Suprapubic skin (tissue), 4 donors: ENCODE data around the gene NET1. TPM values are rescaled to one million over a fixed set of nuclear protein-coding genes. Genes with fewer than 3 reads are reported as not detected.
"Not testable (repeated sequence)": the region's sequence is repeated elsewhere in the genome, so short reads cannot be mapped to it uniquely, and the experiment has no call there.

Experiments used
- DNase-seq, 2 donors: peaks; one replicate each; pipeline ENCODE4 v3.0.0-alpha.2; 2019; ENCODE audit warnings: low spot score in 2 of 2
- H3K27ac ChIP-seq: fragments of 200-600 bp; sonication (generic); one replicate; pipeline ENCODE4 v1.5.1; 2019
- H3K27me3 ChIP-seq: fragments of 200-600 bp; sonication (generic); one replicate; pipeline ENCODE4 v1.5.1; 2019
- H3K36me3 ChIP-seq: fragments of 200-600 bp; sonication (generic); one replicate; pipeline ENCODE4 v1.5.1; 2019
- H3K4me1 ChIP-seq: fragments of 200-600 bp; sonication (generic); one replicate; pipeline ENCODE4 v1.5.1; 2019
- H3K4me3 ChIP-seq: fragments of 200-600 bp; sonication (generic); one replicate; pipeline ENCODE4 v1.5.1; 2019; ENCODE audit warnings: mild to moderate bottlenecking
- H3K9me3 ChIP-seq: fragments of 200-600 bp; sonication (generic); one replicate; pipeline ENCODE4 v1.5.1; 2019
- EP300 ChIP-seq: sonication (generic); formaldehyde crosslinking; IDR thresholded peaks from one replicate; pipeline ENCODE4 v1.6.1; 2017; ENCODE audit warnings: antibody characterized with exemption
- POLR2A ChIP-seq, 2 donors: fragments of 450-650 bp; IDR thresholded peaks; one replicate each; pipeline ENCODE4 v1.6.1; 2017; ENCODE audit warnings: antibody characterized with exemption in 2 of 2, mild to moderate bottlenecking in 2 of 2, moderate library complexity in 2 of 2
- POLR2AphosphoS5 ChIP-seq, 3 donors: sonication (generic); formaldehyde crosslinking; IDR thresholded peaks; one replicate each; pipeline ENCODE4 v1.6.1; 2017; ENCODE audit warnings: antibody characterized with exemption in 3 of 3
- WGBS: methylation state at CpG from one replicate; pipeline ENCODE4 v1.1.5; 2018; 5-methylcytosine and 5-hydroxymethylcytosine counted together
- total RNA-seq, 4 donors: library from RNA; depleted of rRNA; stranded (reverse); fragments of >200 nt; gene quantifications; one replicate each; pipeline ENCODE4 v1.1.0, GENCODE V29; 2016
- TF ChIP-seq, protein P1 (sequence below), 2 donors: fragments of 200-600 bp in 1 of 2; fragments of 450-650 bp in 1 of 2; sonication (generic) in 1 of 2; IDR thresholded peaks; one replicate each; pipeline ENCODE4 v1.5.1; 2016 to 2019; ENCODE audit warnings: antibody characterized with exemption in 2 of 2, mild to moderate bottlenecking in 1 of 2, moderate library complexity in 1 of 2

Gene NET1
- total RNA-seq, 4 donors from 2014 or later, result 69.9 to 92.8 (median 76.2) TPM

DNA sequence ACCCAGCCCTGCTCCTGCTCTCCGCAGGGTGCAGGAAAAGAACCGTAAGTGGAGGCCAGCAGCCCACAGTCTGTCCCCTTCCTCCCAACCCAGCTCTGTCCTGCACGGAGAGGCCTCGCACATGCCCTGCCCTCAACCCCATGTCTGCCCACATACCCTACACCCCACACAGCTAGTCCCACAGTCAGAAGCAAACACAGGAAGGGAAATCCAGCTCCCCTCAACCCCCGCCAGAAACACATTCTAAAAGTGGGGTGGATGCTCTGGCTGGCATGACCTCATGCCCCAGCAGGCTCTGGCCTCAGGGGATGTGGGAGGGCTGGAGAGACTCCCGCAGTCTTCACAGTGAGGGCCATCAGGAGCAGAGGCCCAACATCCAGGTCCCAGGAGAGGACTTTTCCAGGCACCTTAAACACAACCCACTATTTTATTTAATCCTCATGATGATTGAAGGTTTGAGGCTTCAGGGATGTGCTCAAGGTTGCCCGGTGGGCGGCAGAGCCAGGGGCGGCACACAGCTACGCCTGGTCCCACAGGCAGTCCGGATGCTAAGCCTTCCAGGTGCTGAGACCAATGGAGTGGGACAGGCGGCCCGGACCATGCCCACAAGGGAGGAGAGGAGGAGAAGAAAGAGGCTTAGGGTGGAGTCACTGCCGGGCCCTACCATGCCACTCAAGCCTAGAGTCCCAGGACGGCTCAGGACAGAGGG lies 57.1 kb downstream of the NET1 start:
- no peak overlapping the region for H3K4me3 ChIP-seq
- DNase-seq, result no peak
- H3K27ac ChIP-seq, result no peak overlapping the region
- H3K36me3 ChIP-seq, result no peaks in the 10 kb centered on the region
- TF ChIP-seq POLR2AphosphoS5 (IDR thresholded peaks at IDR 0.05) (no peak), EP300 (no peak), POLR2A (IDR thresholded peaks at IDR 0.05) (no peak)
- TF ChIP-seq, protein P1, sequence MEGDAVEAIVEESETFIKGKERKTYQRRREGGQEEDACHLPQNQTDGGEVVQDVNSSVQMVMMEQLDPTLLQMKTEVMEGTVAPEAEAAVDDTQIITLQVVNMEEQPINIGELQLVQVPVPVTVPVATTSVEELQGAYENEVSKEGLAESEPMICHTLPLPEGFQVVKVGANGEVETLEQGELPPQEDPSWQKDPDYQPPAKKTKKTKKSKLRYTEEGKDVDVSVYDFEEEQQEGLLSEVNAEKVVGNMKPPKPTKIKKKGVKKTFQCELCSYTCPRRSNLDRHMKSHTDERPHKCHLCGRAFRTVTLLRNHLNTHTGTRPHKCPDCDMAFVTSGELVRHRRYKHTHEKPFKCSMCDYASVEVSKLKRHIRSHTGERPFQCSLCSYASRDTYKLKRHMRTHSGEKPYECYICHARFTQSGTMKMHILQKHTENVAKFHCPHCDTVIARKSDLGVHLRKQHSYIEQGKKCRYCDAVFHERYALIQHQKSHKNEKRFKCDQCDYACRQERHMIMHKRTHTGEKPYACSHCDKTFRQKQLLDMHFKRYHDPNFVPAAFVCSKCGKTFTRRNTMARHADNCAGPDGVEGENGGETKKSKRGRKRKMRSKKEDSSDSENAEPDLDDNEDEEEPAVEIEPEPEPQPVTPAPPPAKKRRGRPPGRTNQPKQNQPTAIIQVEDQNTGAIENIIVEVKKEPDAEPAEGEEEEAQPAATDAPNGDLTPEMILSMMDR (IDR thresholded peaks at IDR 0.05), result no peak
- WGBS, result 91% methylated on average over 14 of the region's 15 CpGs
- H3K27me3 ChIP-seq, result no peaks in the 10 kb centered on the region
- H3K9me3 ChIP-seq, result no peaks in the 10 kb centered on the region
- H3K4me1 ChIP-seq, result peaks cover 36% of the 10 kb centered on the region

DNA sequence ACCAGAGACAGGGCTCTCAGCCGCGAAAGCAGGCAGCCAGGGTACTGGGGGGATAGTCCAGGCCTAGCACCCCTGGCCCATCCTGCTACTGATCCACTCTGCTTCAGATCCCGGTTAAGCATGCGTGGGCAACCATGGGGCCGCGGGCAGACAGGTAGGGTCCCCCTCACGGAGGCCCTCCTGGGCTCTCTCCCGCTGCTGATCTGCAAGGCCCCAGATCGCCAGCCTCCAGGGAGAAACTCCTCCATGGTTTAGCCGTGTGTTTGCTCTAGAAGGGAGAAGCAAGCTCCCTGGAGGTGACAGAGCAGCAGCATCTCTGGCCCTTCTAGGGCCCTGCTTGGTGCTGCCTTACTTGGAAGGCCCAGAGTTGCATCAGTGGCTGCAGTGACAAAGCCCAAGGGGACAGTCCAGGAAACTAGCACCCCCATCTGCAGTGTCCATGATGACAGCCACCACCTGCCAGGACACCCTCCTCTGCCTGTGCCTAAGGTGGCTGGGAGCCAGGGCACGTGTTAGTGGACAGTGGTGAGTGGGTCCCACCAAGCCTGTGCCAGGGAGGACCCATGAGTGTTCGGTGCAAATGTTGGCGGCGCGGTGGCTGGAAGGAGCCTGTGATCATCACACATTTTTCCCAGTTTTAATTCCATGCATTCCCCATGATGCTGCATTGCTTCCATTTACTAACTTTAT lies 57.9 kb downstream of the NET1 start:
- no peak for DNase-seq
- no peak overlapping the region for H3K4me3 ChIP-seq
- H3K36me3 ChIP-seq, result no peaks in the 10 kb centered on the region

DNA sequence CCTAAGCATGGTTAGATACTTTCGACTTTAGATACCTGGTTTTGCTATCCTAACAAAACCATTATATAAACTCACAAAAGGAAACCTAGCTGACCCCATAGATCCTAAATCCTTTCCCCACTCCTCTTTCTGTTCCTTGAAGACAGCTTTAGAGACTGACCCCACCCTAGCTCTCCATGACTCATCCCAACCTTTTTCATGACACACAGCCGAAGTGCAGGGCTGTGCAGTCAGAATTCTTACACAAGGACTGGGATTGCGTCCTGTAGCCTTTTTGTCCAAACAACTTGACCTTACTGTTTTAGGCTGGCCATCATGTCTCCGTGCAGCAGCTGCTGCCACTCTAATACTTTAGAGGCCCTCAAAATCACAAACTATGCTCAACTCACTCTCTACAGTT lies 62.3 kb downstream of the NET1 start:
- H3K9me3 ChIP-seq, H3K36me3 ChIP-seq, H3K4me3 ChIP-seq, DNase-seq, H3K27ac ChIP-seq, H3K27me3 ChIP-seq, H3K4me1 ChIP-seq: not testable (repeated sequence)
- 67% methylated on average over 4 of the region's 4 CpGs for WGBS

More for the DNA sequence above, 57.9 kb downstream of the NET1 start:
- Histone ChIP-seq H3K27me3 (no peaks in the 10 kb centered on the region), H3K4me1 (peaks cover 34% of the 10 kb centered on the region), H3K9me3 (no peaks in the 10 kb centered on the region), H3K27ac (no peak overlapping the region)
- 98% methylated on average over 7 of the region's 15 CpGs for WGBS
- TF ChIP-seq POLR2A (IDR thresholded peaks at IDR 0.05) (no peak), POLR2AphosphoS5 (IDR thresholded peaks at IDR 0.05) (no peak), EP300 (no peak)
- TF ChIP-seq, protein P1 (IDR thresholded peaks at IDR 0.05), result no peak

DNA sequence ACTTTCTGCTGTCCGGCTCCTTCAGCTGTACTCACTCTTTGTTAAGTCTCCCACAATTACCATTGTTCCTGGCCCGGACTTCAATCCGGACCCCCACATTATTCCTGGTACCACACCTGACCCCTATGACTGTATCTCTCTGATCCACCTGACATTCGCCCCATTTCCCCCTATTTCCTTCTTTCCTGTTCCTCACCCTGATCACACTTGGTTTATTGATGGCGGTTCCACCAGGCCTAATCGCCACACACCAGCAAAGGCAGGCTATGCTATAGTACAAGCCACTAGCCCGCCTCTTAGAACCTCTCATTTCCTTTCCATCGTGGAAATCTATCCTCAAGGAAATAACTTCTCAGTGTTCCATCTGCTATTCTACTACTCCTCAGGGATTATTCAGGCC lies 62.7 kb downstream of the NET1 start:
- WGBS, result 94% methylated on average over 8 of the region's 8 CpGs
- not testable (repeated sequence) for DNase-seq, H3K27ac ChIP-seq, H3K9me3 ChIP-seq, H3K4me1 ChIP-seq, H3K4me3 ChIP-seq, H3K36me3 ChIP-seq, H3K27me3 ChIP-seq

DNA sequence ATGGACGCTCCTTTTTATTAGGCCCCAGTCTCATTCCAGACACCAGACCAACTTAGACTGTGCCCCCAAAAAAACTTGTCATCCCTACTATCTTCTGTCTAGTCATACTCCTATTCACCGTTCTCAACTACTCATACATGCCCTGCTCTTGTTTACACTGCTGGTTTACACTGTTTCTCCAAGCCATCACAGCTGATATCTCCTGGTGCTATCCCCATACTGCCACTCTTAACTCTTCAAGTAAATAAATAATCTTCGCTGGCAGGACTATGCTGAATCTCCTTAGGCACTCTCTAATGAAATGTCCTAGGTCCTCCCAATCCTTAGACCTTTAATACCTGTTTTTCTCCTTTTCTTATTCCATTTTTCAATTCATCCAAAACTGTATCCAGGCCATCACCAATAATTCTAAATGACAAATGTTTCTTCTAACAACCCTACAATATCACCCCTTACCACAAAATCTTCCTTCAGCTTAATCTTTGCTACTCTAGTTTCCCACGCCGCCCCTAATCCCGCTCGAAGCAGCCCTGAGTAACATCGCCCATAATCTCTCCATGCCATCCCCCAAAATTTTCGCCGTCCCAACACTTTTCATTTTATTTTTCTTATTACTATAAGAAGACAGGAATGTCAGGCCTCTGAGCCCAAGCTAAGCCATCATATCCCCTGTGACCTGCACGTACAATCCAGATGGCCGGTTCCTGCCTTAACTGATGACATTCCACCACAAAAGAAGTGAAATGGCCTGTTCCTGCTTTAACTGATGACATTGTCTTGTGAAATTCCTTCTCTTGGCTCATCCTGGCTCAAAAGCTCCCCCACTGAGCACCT lies 63.8 kb downstream of the NET1 start:
- not testable (repeated sequence) for H3K36me3 ChIP-seq, H3K4me3 ChIP-seq, H3K4me1 ChIP-seq, DNase-seq, H3K9me3 ChIP-seq, H3K27me3 ChIP-seq, H3K27ac ChIP-seq
- 96% methylated on average over 12 of the region's 12 CpGs for WGBS

DNA sequence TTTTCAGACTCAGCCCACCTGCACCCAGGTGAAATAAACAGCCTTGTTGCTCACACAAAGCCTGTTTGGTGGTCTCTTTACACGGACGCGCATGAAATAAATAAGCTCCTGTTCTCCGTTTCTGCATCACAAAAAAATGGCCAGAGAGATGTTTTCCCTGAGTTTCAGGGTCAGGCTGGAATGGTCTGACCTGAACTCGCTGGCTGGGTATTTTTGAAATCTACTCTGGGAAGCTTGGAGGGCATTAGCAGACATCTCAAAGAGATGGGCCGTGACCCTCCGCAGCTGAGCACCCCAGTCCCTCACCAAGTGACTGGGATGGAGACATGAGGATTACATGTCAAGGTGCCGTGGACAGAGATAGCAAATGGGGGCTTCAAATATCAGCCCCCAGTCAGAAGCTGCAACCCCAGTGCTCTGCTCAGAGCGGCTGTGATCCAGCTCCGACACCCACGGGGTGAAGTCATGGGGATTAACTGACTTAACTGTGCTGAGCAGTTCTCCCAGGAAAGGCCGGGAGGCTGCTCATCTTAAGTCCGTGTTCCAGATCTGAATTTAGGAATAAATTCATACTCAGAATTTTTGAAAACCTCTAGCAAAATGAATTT lies 64.7 kb downstream of the NET1 start:
- Histone ChIP-seq H3K27ac (no peak overlapping the region), H3K9me3 (no peaks in the 10 kb centered on the region), H3K36me3 (no peaks in the 10 kb centered on the region), H3K4me3 (no peak overlapping the region), H3K27me3 (no peaks in the 10 kb centered on the region), H3K4me1 (peaks cover 6% of the 10 kb centered on the region)
- 92% methylated on average over 13 of the region's 13 CpGs for WGBS
- no peak for TF ChIP-seq EP300
- TF ChIP-seq, protein P1 (IDR thresholded peaks at IDR 0.05), result no peak
- no peak for TF ChIP-seq POLR2AphosphoS5 (IDR thresholded peaks at IDR 0.05)
- no peak for TF ChIP-seq POLR2A (IDR thresholded peaks at IDR 0.05)
- no peak for DNase-seq
